ENCODE results near the gene KCNH6.

KCNH6 gene

GRCh38 chr17:63542218-63542545 is 19.0 kb downstream of the KCNH6 start:
- no peak for TF ChIP-seq GATA2 (IDR thresholded peaks at IDR 0.05; ENCODE audit: low read depth, low read length)
- TF ChIP-seq GATA3 (IDR thresholded peaks at IDR 0.05; ENCODE audit: low read depth, low read length), result no peak

GRCh38 chr17:63542942-63543821 is 20.0 kb downstream of the KCNH6 start:
- TF ChIP-seq GATA2 (IDR thresholded peaks at IDR 0.05; ENCODE audit: low read depth, low read length) (no peak), GATA3 (IDR thresholded peaks at IDR 0.05; ENCODE audit: low read depth, low read length) (no peak)

- TF ChIP-seq GATA2 (IDR thresholded peaks at IDR 0.05; ENCODE audit: low read depth, low read length) (no peak), GATA3 (IDR thresholded peaks at IDR 0.05; ENCODE audit: low read depth, low read length) (no peak)
These were observed 20.8 kb downstream of the KCNH6 start for GRCh38 chr17:63543822-63544420.

GRCh38 chr17:63544467-63545301 is 21.5 kb downstream of the KCNH6 start:
- TF ChIP-seq GATA2 (IDR thresholded peaks at IDR 0.05; ENCODE audit: low read depth, low read length) (no peak), GATA3 (IDR thresholded peaks at IDR 0.05; ENCODE audit: low read depth, low read length) (no peak)

GRCh38 chr17:63546308-63547082 is 23.3 kb downstream of the KCNH6 start:
- TF ChIP-seq GATA3 (IDR thresholded peaks at IDR 0.05; ENCODE audit: low read depth, low read length), result no peak
- no peak for TF ChIP-seq GATA2 (IDR thresholded peaks at IDR 0.05; ENCODE audit: low read depth, low read length)

- TF ChIP-seq GATA3 (IDR thresholded peaks at IDR 0.05; ENCODE audit: low read depth, low read length) (no peak), GATA2 (IDR thresholded peaks at IDR 0.05; ENCODE audit: low read depth, low read length) (no peak)
These were observed 23.9 kb downstream of the KCNH6 start for GRCh38 chr17:63547083-63547523.

- no peak for TF ChIP-seq GATA3 (IDR thresholded peaks at IDR 0.05; ENCODE audit: low read depth, low read length)
- TF ChIP-seq GATA2 (IDR thresholded peaks at IDR 0.05; ENCODE audit: low read depth, low read length), result no peak
These were observed 26.3 kb downstream of the KCNH6 start for GRCh38 chr17:63549289-63549945.

GRCh38 chr17:63549946-63550816 is 27.0 kb downstream of the KCNH6 start, which contains the start of gene DCAF7:
TSS of gene DCAF7 (plus strand) at chr17:63550477. CDS start at chr17:63550678, 201 bp downstream.
- TF ChIP-seq GATA2 (IDR thresholded peaks at IDR 0.05; ENCODE audit: low read depth, low read length), result peak; percentile 65
- no peak for TF ChIP-seq GATA3 (IDR thresholded peaks at IDR 0.05; ENCODE audit: low read depth, low read length)

- TF ChIP-seq GATA3 (IDR thresholded peaks at IDR 0.05; ENCODE audit: low read depth, low read length) (no peak), GATA2 (IDR thresholded peaks at IDR 0.05; ENCODE audit: low read depth, low read length) (peak; percentile 93)
These were observed 27.9 kb downstream of the KCNH6 start for GRCh38 chr17:63550817-63551639.

- TF ChIP-seq GATA2 (IDR thresholded peaks at IDR 0.05; ENCODE audit: low read depth, low read length), result no peak
- TF ChIP-seq GATA3 (IDR thresholded peaks at IDR 0.05; ENCODE audit: low read depth, low read length), result no peak
These were observed 29.1 kb downstream of the KCNH6 start for GRCh38 chr17:63552211-63552610.

- no peak for TF ChIP-seq GATA3 (IDR thresholded peaks at IDR 0.05; ENCODE audit: low read depth, low read length)
These were observed 32.5 kb downstream of the KCNH6 start for GRCh38 chr17:63555500-63556156.
